Ovary (tissue), 1 donor: Measurements from ENCODE around the gene MBD3L2B.

Experiments used
- EP300 ChIP-seq: sonication (generic); formaldehyde crosslinking; IDR thresholded peaks from one replicate; pipeline ENCODE4 v1.6.1; 2017; ENCODE audit warnings: antibody characterized with exemption
- POLR2A ChIP-seq: fragments of 450-650 bp; IDR thresholded peaks from one replicate; pipeline ENCODE4 v1.6.1; 2017; ENCODE audit warnings: antibody characterized with exemption, mild to moderate bottlenecking, moderate library complexity

- TF ChIP-seq EP300, result no peak
- TF ChIP-seq POLR2A, result no peak
Measured at GRCh38 chr19:6996810-6997209, 24.4 kb downstream of the MBD3L2B start.
